Measurements from ENCODE around the gene CDY2B. TPM values are rescaled to one million over a fixed set of nuclear protein-coding genes. Genes with fewer than 3 reads are reported as not detected.
"Not testable (repeated sequence)": the region's sequence is repeated elsewhere in the genome, so short reads cannot be mapped to it uniquely, and the experiment has no call there.

The CDY2B gene
- total RNA-seq = not detected
- polyA plus RNA-seq = not detected
- long read RNA-seq, donor 1 = 0 reads
- long read RNA-seq, donor 2 = 0 reads
- long read RNA-seq, donor 3 = 0 reads

GRCh38 chrY:17880120-17880519 lies at the start of gene CDY2B:
Gene CDY2B, minus strand, starts transcription at chrY:17880220. Its CDS starts 328 bp downstream, at chrY:17879892.
- H3K9me3 ChIP-seq; H3K4me1 ChIP-seq; H3K4me3 ChIP-seq; DNase-seq; H3K36me3 ChIP-seq; H3K27me3 ChIP-seq; H3K27ac ChIP-seq; ATAC-seq; intact Hi-C loops (cut with DNase I): not testable (repeated sequence)
- no CpG with 5 or more reads among the region's 2 CpGs for WGBS, 4 donors

- intact Hi-C loops (cut with DNase I); H3K4me1 ChIP-seq; ATAC-seq; H3K27me3 ChIP-seq; H3K27ac ChIP-seq; H3K36me3 ChIP-seq; H3K9me3 ChIP-seq; H3K4me3 ChIP-seq; DNase-seq: not testable (repeated sequence)
- whole genome bisulfite sequencing, 4 donors = no CpG with 5 or more reads among the region's 3 CpGs
Observed at GRCh38 chrY:17908009-17908408, 28.0 kb upstream of the CDY2B start.

- H3K9me3 ChIP-seq; H3K4me1 ChIP-seq; H3K4me3 ChIP-seq; DNase-seq; H3K27ac ChIP-seq; ATAC-seq; H3K27me3 ChIP-seq; intact Hi-C loops (cut with DNase I); H3K36me3 ChIP-seq: not testable (repeated sequence)
- WGBS, 4 donors = no CpG with 5 or more reads among the region's 2 CpGs
Observed at GRCh38 chrY:17907351-17907750, 27.3 kb upstream of the CDY2B start.

- H3K4me3 ChIP-seq; DNase-seq; H3K36me3 ChIP-seq; H3K4me1 ChIP-seq; H3K27ac ChIP-seq; H3K27me3 ChIP-seq; intact Hi-C loops (cut with DNase I); H3K9me3 ChIP-seq: not testable (repeated sequence)
- ATAC-seq = peak in 2 of 4 donors; percentile 55
- WGBS, 4 donors = no CpG with 5 or more reads among the region's 2 CpGs
Observed at GRCh38 chrY:17881697-17882096, 1.7 kb upstream of the CDY2B start.

GRCh38 chrY:17876767-17877166 lies 3.3 kb downstream of the CDY2B start:
- no CpG with 5 or more reads among the region's 1 CpG for WGBS, 4 donors
- H3K9me3 ChIP-seq; ATAC-seq; H3K4me3 ChIP-seq; H3K27ac ChIP-seq; H3K36me3 ChIP-seq; H3K4me1 ChIP-seq; DNase-seq; intact Hi-C loops (cut with DNase I); H3K27me3 ChIP-seq: not testable (repeated sequence)

GRCh38 chrY:17875401-17875800 lies 4.6 kb downstream of the CDY2B start:
- H3K9me3 ChIP-seq; intact Hi-C loops (cut with DNase I); H3K4me3 ChIP-seq; H3K4me1 ChIP-seq; ATAC-seq; H3K27me3 ChIP-seq; H3K27ac ChIP-seq; H3K36me3 ChIP-seq; DNase-seq: not testable (repeated sequence)
- no CpG with 5 or more reads among the region's 3 CpGs for WGBS, 4 donors

- DNase-seq; H3K27me3 ChIP-seq; H3K27ac ChIP-seq; H3K4me1 ChIP-seq; H3K4me3 ChIP-seq; H3K9me3 ChIP-seq; H3K36me3 ChIP-seq; intact Hi-C loops (cut with DNase I): not testable (repeated sequence)
- ATAC-seq = peak in 1 of 4 donors; percentile 60
- no CpG with 5 or more reads among the region's 3 CpGs for WGBS, 4 donors
Observed at GRCh38 chrY:17871194-17871903, 8.7 kb downstream of the CDY2B start.

GRCh38 chrY:17870737-17871136 lies 9.3 kb downstream of the CDY2B start:
- DNase-seq; ATAC-seq; H3K9me3 ChIP-seq; intact Hi-C loops (cut with DNase I); H3K27me3 ChIP-seq; H3K36me3 ChIP-seq; H3K4me3 ChIP-seq; H3K4me1 ChIP-seq; H3K27ac ChIP-seq: not testable (repeated sequence)
- no CpG with 5 or more reads among the region's 3 CpGs for WGBS, 4 donors

- intact Hi-C loops (cut with DNase I); H3K4me3 ChIP-seq; ATAC-seq; DNase-seq; H3K27me3 ChIP-seq; H3K36me3 ChIP-seq; H3K4me1 ChIP-seq; H3K27ac ChIP-seq; H3K9me3 ChIP-seq: not testable (repeated sequence)
- no CpG with 5 or more reads among the region's 4 CpGs for WGBS, 4 donors
Observed at GRCh38 chrY:17867850-17868249, 12.2 kb downstream of the CDY2B start.

- intact Hi-C loops (cut with DNase I); H3K4me3 ChIP-seq; H3K36me3 ChIP-seq; H3K9me3 ChIP-seq; H3K27me3 ChIP-seq; H3K4me1 ChIP-seq; ATAC-seq; DNase-seq; H3K27ac ChIP-seq: not testable (repeated sequence)
- no CpG with 5 or more reads among the region's 3 CpGs for WGBS, 4 donors
Observed at GRCh38 chrY:17860634-17861033, 19.4 kb downstream of the CDY2B start.

GRCh38 chrY:17856963-17857848 lies 22.8 kb downstream of the CDY2B start:
- ATAC-seq; H3K9me3 ChIP-seq; intact Hi-C loops (cut with DNase I); H3K4me1 ChIP-seq; H3K36me3 ChIP-seq; H3K27me3 ChIP-seq; DNase-seq; H3K27ac ChIP-seq; H3K4me3 ChIP-seq: not testable (repeated sequence)
- no CpG with 5 or more reads among the region's 10 CpGs for WGBS, 4 donors

Measured in heart left ventricle (tissue), 16 donors.